Ishikawa (cell line): ENCODE data around the gene LAMC1.

Source experiments
- CEBPB ChIP-seq: IDR thresholded peaks from 2 replicates; pipeline ENCODE4 v1.6.1; 2012
- CREB1 ChIP-seq: IDR thresholded peaks from 2 replicates; pipeline ENCODE4 v1.6.1; 2012; ENCODE audit warnings: low read depth
- EGR1 ChIP-seq: IDR thresholded peaks from 2 replicates; pipeline ENCODE4 v1.6.1; 2012
- EP300 ChIP-seq: IDR thresholded peaks from 2 replicates; pipeline ENCODE4 v1.6.1; 2012; ENCODE audit warnings: borderline replicate concordance
- FOXM1 ChIP-seq: IDR thresholded peaks from 2 replicates; pipeline ENCODE4 v1.6.1; 2012; ENCODE audit warnings: low read depth, borderline replicate concordance
- MAX ChIP-seq: IDR thresholded peaks from 2 replicates; pipeline ENCODE4 v1.6.1; 2012
- NFIC ChIP-seq: IDR thresholded peaks from 2 replicates; pipeline ENCODE4 v1.6.1; 2012
- RAD21 ChIP-seq: IDR thresholded peaks from 2 replicates; pipeline ENCODE4 v1.6.1; 2012; ENCODE audit warnings: low read depth
- REST ChIP-seq: IDR thresholded peaks from 2 replicates; pipeline ENCODE4 v1.6.1; 2012; ENCODE audit warnings: low read depth, mild to moderate bottlenecking
- TAF1 ChIP-seq: IDR thresholded peaks from 2 replicates; pipeline ENCODE4 v1.6.1; 2012; ENCODE audit warnings: low read depth, mild to moderate bottlenecking
- TCF12 ChIP-seq: IDR thresholded peaks from 2 replicates; pipeline ENCODE4 v1.6.1; 2012; ENCODE audit warnings: low read depth
- TEAD4 ChIP-seq: IDR thresholded peaks from 2 replicates; pipeline ENCODE4 v1.6.1; 2012
- YY1 ChIP-seq: IDR thresholded peaks from 2 replicates; pipeline ENCODE4 v1.6.1; 2012; ENCODE audit warnings: low read depth
- ZBTB7A ChIP-seq: IDR thresholded peaks from 2 replicates; pipeline ENCODE4 v1.6.1; 2012; ENCODE audit warnings: low read depth
- TF ChIP-seq, protein P1 (sequence below): IDR thresholded peaks from 2 replicates; pipeline ENCODE4 v1.6.1; 2012

Gene LAMC1

GRCh38 chr1:183091181-183091580, 68.0 kb downstream of the LAMC1 start:
- no peak for TF ChIP-seq REST
- no peak for TF ChIP-seq YY1
- TF ChIP-seq, protein P1, sequence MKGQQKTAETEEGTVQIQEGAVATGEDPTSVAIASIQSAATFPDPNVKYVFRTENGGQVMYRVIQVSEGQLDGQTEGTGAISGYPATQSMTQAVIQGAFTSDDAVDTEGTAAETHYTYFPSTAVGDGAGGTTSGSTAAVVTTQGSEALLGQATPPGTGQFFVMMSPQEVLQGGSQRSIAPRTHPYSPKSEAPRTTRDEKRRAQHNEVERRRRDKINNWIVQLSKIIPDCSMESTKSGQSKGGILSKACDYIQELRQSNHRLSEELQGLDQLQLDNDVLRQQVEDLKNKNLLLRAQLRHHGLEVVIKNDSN: no peak
- no peak for TF ChIP-seq RAD21
- TF ChIP-seq TCF12: no peak
- TF ChIP-seq NFIC: no peak
- TF ChIP-seq MAX: no peak
- no peak for TF ChIP-seq FOXM1
- no peak for TF ChIP-seq TEAD4

DNA sequence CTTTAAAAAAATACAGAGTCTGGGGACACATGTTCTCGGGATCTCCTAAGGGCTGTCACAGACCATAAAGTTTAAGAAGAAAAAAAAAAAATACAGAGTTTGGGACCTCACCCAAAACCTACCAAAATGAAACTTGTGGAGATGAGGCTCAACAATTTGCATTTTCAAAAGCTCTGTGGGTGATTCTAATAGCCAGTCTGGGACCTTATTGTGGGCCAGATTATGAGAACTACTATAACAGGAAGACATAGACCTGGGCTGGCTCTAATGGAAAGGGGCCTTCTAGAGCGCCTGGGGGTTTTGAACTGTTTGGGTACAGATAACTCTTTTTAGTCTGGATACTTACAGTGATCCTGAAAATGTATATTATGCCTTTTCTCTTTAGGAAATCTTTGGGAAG, 69.1 kb downstream of the LAMC1 start:
- TF ChIP-seq EP300: no peak
- no peak for TF ChIP-seq MAX
- TF ChIP-seq RAD21: no peak
- TF ChIP-seq ZBTB7A: no peak
- no peak for TF ChIP-seq TCF12
- no peak for TF ChIP-seq FOXM1
- no peak for TF ChIP-seq CREB1
- no peak for TF ChIP-seq REST

- no peak for TF ChIP-seq CEBPB
- TF ChIP-seq REST: no peak
- TF ChIP-seq MAX: no peak
- TF ChIP-seq EP300: no peak
- TF ChIP-seq, protein P1: no peak
- no peak for TF ChIP-seq TEAD4
- no peak for TF ChIP-seq CREB1
- no peak for TF ChIP-seq NFIC
- TF ChIP-seq ZBTB7A: no peak
- TF ChIP-seq YY1: no peak
- TF ChIP-seq FOXM1: no peak
- TF ChIP-seq EGR1: no peak
- no peak for TF ChIP-seq TAF1
- no peak for TF ChIP-seq RAD21
- TF ChIP-seq TCF12: no peak
Observed at GRCh38 chr1:183093066-183093668, 69.9 kb downstream of the LAMC1 start.

DNA sequence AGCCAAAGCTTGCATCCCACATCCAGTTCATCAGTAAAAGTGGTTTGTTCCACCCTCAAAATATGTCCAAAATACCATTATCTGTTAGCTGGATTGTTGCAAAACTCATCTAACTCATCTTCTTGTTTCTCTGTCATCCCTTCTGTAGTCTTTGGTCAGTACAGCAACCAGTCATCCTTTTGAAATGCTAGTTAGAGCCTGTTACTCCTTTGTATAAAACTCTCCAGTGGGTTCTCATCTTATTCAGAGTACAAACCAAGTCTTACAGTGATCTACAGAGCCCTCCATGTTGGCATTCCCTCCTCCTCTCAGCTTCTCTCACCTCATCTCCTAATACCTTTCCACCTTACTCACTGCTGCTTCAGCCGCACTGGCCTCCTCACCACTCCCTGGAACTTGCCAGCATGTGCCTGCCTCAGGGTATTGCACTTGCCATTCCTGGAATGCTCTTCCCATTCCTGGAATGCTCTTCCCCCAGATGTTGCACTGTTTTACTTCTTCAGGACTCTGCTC, 70.6 kb downstream of the LAMC1 start:
- no peak for TF ChIP-seq TCF12
- TF ChIP-seq MAX: peak; percentile 58
- TF ChIP-seq RAD21: no peak
- no peak for TF ChIP-seq CEBPB
- no peak for TF ChIP-seq NFIC
- TF ChIP-seq TEAD4: peak; percentile 97
- TF ChIP-seq YY1: no peak
- TF ChIP-seq EGR1: no peak
- TF ChIP-seq CREB1: no peak

DNA sequence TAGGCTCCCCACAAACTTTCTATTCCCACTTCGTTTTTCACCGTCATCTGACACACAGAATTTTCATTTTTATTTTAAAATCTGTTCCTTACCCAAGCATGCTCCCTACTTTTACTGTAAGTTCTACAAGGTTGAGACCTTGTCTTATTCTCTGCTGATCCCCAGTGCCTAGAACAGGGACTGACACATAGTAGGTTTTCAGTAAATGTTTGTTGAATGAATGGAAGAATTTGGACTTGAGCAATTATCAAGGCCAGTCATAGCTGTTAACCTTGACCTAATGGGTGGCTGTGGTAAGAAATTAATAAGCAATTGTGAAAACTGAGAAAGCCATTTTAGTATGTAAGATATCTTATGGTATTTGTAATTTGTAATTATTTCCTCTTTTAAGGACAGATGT, 71.1 kb downstream of the LAMC1 start:
- no peak for TF ChIP-seq ZBTB7A
- TF ChIP-seq MAX: no peak
- no peak for TF ChIP-seq EGR1
- no peak for TF ChIP-seq CREB1
- TF ChIP-seq YY1: no peak
- TF ChIP-seq REST: no peak
- no peak for TF ChIP-seq CEBPB
- TF ChIP-seq TAF1: no peak
- TF ChIP-seq EP300: no peak
- no peak for TF ChIP-seq NFIC
- no peak for TF ChIP-seq FOXM1
- TF ChIP-seq RAD21: no peak
- TF ChIP-seq, protein P1: no peak
- no peak for TF ChIP-seq TCF12
